GM12878 (cell line): ENCODE data around the gene AAR2. TPM values are rescaled to one million over a fixed set of nuclear protein-coding genes. Genes with fewer than 3 reads are reported as not detected.

ENCODE experiments used
- BCL11A ChIP-seq: IDR thresholded peaks from 2 replicates; pipeline ENCODE4 v1.6.1; 2011; ENCODE audit warnings: low read depth, low read length
- CBFB ChIP-seq: IDR thresholded peaks from 2 replicates; pipeline ENCODE4 v1.6.1; 2016; ENCODE audit warnings: antibody characterized with exemption, low read depth
- ELK1 ChIP-seq: IDR thresholded peaks from 2 replicates; pipeline ENCODE4 v1.6.1; 2012; ENCODE audit warnings: low read depth, low read length, improper control_type of control experiment
- ETV6 ChIP-seq, 2 experiments: fragments of 450-650 bp in 1 of 2; IDR thresholded peaks in 1 of 2; conservative IDR thresholded peaks in 1 of 2; 2 replicates each; pipeline ENCODE4 v1.6.1; 2014; ENCODE audit warnings: antibody characterized with exemption in 1 of 2, borderline replicate concordance in 1 of 2, low read depth in 1 of 2, mild to moderate bottlenecking in 1 of 2, moderate library complexity in 1 of 2
- GABPA ChIP-seq: IDR thresholded peaks from 2 replicates; pipeline ENCODE4 v1.6.1; 2014; ENCODE audit warnings: antibody characterized with exemption, low read depth, mild to moderate bottlenecking, inconsistent platforms
- HCFC1 ChIP-seq: fragments of 150-350 bp; IDR thresholded peaks from 2 replicates; pipeline ENCODE4 v1.6.1; 2014; ENCODE audit warnings: low read length
- HDAC2 ChIP-seq: fragments of 200-600 bp; sonication (generic); IDR thresholded peaks from 2 replicates; pipeline ENCODE4 v1.6.1; 2017
- IRF3 ChIP-seq: fragments of 450-650 bp; IDR thresholded peaks from 2 replicates; pipeline ENCODE4 v1.6.1; 2014; ENCODE audit warnings: mild to moderate bottlenecking
- KDM1A ChIP-seq: fragments of 200-600 bp; sonication (generic); IDR thresholded peaks from 2 replicates; pipeline ENCODE4 v1.6.1; 2016; ENCODE audit warnings: borderline replicate concordance
- MXI1 ChIP-seq: fragments of 150-350 bp; IDR thresholded peaks from 2 replicates; pipeline ENCODE4 v1.6.1; 2011; ENCODE audit warnings: low read depth, mild to moderate bottlenecking, inconsistent platforms, low read length, improper control_type of control experiment
- MYC ChIP-seq: IDR thresholded peaks from 2 replicates; pipeline ENCODE4 v1.6.1; 2011; ENCODE audit warnings: mild to moderate bottlenecking, low read length, moderate library complexity, inconsistent platforms; ENCODE audit not compliant: insufficient read depth, insufficient replicate concordance, insufficient read length, severe bottlenecking
- NR2F1 ChIP-seq: fragments of 450-650 bp; conservative IDR thresholded peaks from 2 replicates; pipeline ENCODE4 v1.6.1; 2017; ENCODE audit warnings: mild to moderate bottlenecking
- PBX3 ChIP-seq: IDR thresholded peaks from 2 replicates; pipeline ENCODE4 v1.6.1; 2011; ENCODE audit warnings: mild to moderate bottlenecking, low read depth, low read length, moderate library complexity; ENCODE audit not compliant: insufficient replicate concordance
- PKNOX1 ChIP-seq: fragments of 450-650 bp; IDR thresholded peaks from 2 replicates; pipeline ENCODE4 v1.6.1; 2016; ENCODE audit warnings: mild to moderate bottlenecking
- POLR2AphosphoS5 ChIP-seq: IDR thresholded peaks from 2 replicates; pipeline ENCODE4 v1.6.1; 2011; ENCODE audit warnings: mild to moderate bottlenecking, low read length, inconsistent platforms
- SKIL ChIP-seq: fragments of 450-650 bp; IDR thresholded peaks from 2 replicates; pipeline ENCODE4 v1.6.1; 2017; ENCODE audit warnings: mild to moderate bottlenecking, low read depth, inconsistent platforms; ENCODE audit not compliant: poor library complexity, severe bottlenecking
- SMAD1 ChIP-seq: fragments of 450-650 bp; IDR thresholded peaks from 2 replicates; pipeline ENCODE4 v1.6.1; 2018; ENCODE audit warnings: mild to moderate bottlenecking, low read depth; ENCODE audit not compliant: partially characterized antibody
- SREBF1 ChIP-seq: IDR thresholded peaks from 2 replicates; pipeline ENCODE4 v1.6.1; 2012; ENCODE audit warnings: mild to moderate bottlenecking, low read length
- SRF ChIP-seq, 2 experiments: IDR thresholded peaks; 2 replicates each; pipeline ENCODE4 v1.6.1; 2011; ENCODE audit warnings: low read depth in 2 of 2, low read length in 2 of 2, mild to moderate bottlenecking in 1 of 2, moderate library complexity in 1 of 2
- TBL1XR1 ChIP-seq: IDR thresholded peaks from 2 replicates; pipeline ENCODE4 v1.6.1; 2012; ENCODE audit warnings: low read depth, low read length, improper control_type of control experiment
- USF2 ChIP-seq: IDR thresholded peaks from 2 replicates; pipeline ENCODE4 v1.6.1; 2011; ENCODE audit warnings: low read depth, low read length, improper control_type of control experiment, borderline replicate concordance
- ZNF24 ChIP-seq: fragments of 450-650 bp; IDR thresholded peaks from 2 replicates; pipeline ENCODE4 v1.6.1; 2017; ENCODE audit warnings: antibody characterized with exemption, mild to moderate bottlenecking
- polyA plus RNA-seq, 11 experiments: library from polyadenylated mRNA; depleted of rRNA in 4 of 11; unstranded in 6 of 11; stranded (reverse) in 5 of 11; fragments of >200 nt; fragmentation: Nextera tagmentation in 4 of 11; fragmentation: Illumina TruSeq in 1 of 11; extraction: Ambion mirVana in 4 of 11; extraction: Trizol in 1 of 11; gene quantifications; 1 replicate in 1 of 11; 2 replicates in 10 of 11; pipeline versions ENCODE4 v1.2.1 to v1.2.3, GENCODE V29; 2011 to 2016; ENCODE audit warnings: inconsistent platforms in 2 of 11, missing spikeins in 2 of 11, low read depth in 1 of 11
- total RNA-seq, 4 experiments: library from RNA; depleted of rRNA in 3 of 4; stranded (reverse); fragments of >200 nt in 3 of 4; fragmentation: Illumina TruSeq in 1 of 4; extraction: Trizol in 1 of 4; gene quantifications; 2 replicates each; pipeline versions ENCODE4 v1.2.1 to v1.2.3, GENCODE V29; 2013 to 2021

AAR2 gene
- total and polyA plus RNA-seq, 10 of the 15 experiments (the other 5 are each of a cell fraction or from before 2014, with no cell fraction given): 6.5 to 41.7 (median 30.3) TPM

GRCh38 chr20:36235892-36236785 lies at the start of gene AAR2 (continued):
- TF ChIP-seq GABPA (peak; percentile 99), ELK1 (peak; percentile 98), ZNF24 (no peak), NR2F1 (0 out of 2 replicates have a peak, but pooled peaks have one; percentile 51), SMAD1 (no peak), HCFC1 (peak; percentile 86), ETV6 (conservative IDR thresholded peaks at IDR 0.05 in 1 of 2, IDR thresholded peaks at IDR 0.05 in 1 of 2; ENCODE audit: borderline replicate concordance in 1 of 2, low read depth in 1 of 2) (peak in 1 of 2 experiments; percentile 47; a peak in 1 of 4 replicates), TBL1XR1 (no peak; the same call in 1 of the 2 replicates), SRF (IDR thresholded peaks at IDR 0.05; ENCODE audit: low read depth in 2 of 2, low read length in 2 of 2) (peak; percentile 55 to 90), PKNOX1 (peak; percentile 53; the same call in 1 of the 2 replicates), KDM1A (no peak), SREBF1 (no peak), IRF3 (no peak; the same call in 1 of the 2 replicates), USF2 (no peak), MXI1 (peak; percentile 79), BCL11A (no peak), SKIL (no peak), MYC (peak; percentile 51), PBX3 (no peak), HDAC2 (0 out of 2 replicates have a peak, but pooled peaks have one; percentile 41), CBFB (peak; percentile 63; the same call in 1 of the 2 replicates), POLR2AphosphoS5 (peak; percentile 92)
